ENCODE data around the gene CCDC85C. TPM values are rescaled to one million over a fixed set of nuclear protein-coding genes. Genes with fewer than 3 reads are reported as not detected.

CCDC85C gene
- total and polyA plus RNA-seq, 2 experiments from 2014 or later, result 4.5 to 24.9 TPM

- H3K27me3 ChIP-seq (ENCODE audit: insufficient read depth), result 0 out of 2 replicates have a peak, but pooled peaks cover under 1% of the 10 kb centered on the region
- Mint-ChIP-seq H3K4me1 (peaks cover 6% of the 10 kb centered on the region), H3K27me3 (ENCODE audit: insufficient read depth, low read depth, poor library complexity) (peaks cover 8% of the 10 kb centered on the region), H3K27ac (no peak overlapping the region), H3K36me3 (ENCODE audit: low read depth) (no peaks in the 10 kb centered on the region), H3K4me3 (no peak overlapping the region), H3K9me3 (no peaks in the 10 kb centered on the region)
- no peaks in the 10 kb centered on the region for H3K9me2 ChIP-seq (ENCODE audit: insufficient read depth)
- DNase-seq (ENCODE audit: low spot score) (no peak), ATAC-seq (no peak)
- H4K20me1 ChIP-seq (replicated peaks; ENCODE audit: insufficient read depth), result no peaks in the 10 kb centered on the region
- H3K4me2 ChIP-seq, result no peak overlapping the region
- no peaks in the 10 kb centered on the region for H3K4me1 ChIP-seq (ENCODE audit: insufficient read depth)
- H3F3A ChIP-seq (replicated peaks; ENCODE audit: low read depth), result no peaks in the 10 kb centered on the region
- H3K4me3 ChIP-seq, result no peak overlapping the region
- H2AFZ ChIP-seq, result no peak overlapping the region
- H3K79me2 ChIP-seq (replicated peaks; ENCODE audit: insufficient read depth), result no peaks in the 10 kb centered on the region
- no peak for TF ChIP-seq NANOG (IDR thresholded peaks at IDR 0.05; ENCODE audit: borderline replicate concordance)
- TF ChIP-seq EZH2phosphoT487 (IDR thresholded peaks at IDR 0.05; ENCODE audit: unreplicated experiment), result no peak
- TF ChIP-seq ZNF114 (CRISPR knock-in tag; IDR thresholded peaks at IDR 0.05), result no peak
- no peak for TF ChIP-seq REST (IDR thresholded peaks at IDR 0.05; ENCODE audit: unreplicated experiment)
- TF ChIP-seq POLR2AphosphoS5 (IDR thresholded peaks at IDR 0.05; ENCODE audit: low read depth), result no peak
- no peak overlapping the region for H3K27ac ChIP-seq (ENCODE audit: low read depth)
- no peaks in the 10 kb centered on the region for H3K36me3 ChIP-seq (ENCODE audit: insufficient read depth)
Observed at GRCh38 chr14:99612071-99612737, 8.2 kb upstream of the CCDC85C start.

GRCh38 chr14:99611646-99612045 is 7.6 kb upstream of the CCDC85C start:
- Histone ChIP-seq H3K9me2 (ENCODE audit: insufficient read depth) (no peaks in the 10 kb centered on the region), H3K4me1 (ENCODE audit: insufficient read depth) (no peaks in the 10 kb centered on the region), H4K20me1 (replicated peaks; ENCODE audit: insufficient read depth) (no peaks in the 10 kb centered on the region), H3F3A (replicated peaks; ENCODE audit: low read depth) (no peaks in the 10 kb centered on the region), H3K36me3 (ENCODE audit: insufficient read depth) (no peaks in the 10 kb centered on the region), H3K4me2 (no peak overlapping the region), H3K79me2 (replicated peaks; ENCODE audit: insufficient read depth) (no peaks in the 10 kb centered on the region), H3K27me3 (ENCODE audit: insufficient read depth) (peaks cover 6% of the 10 kb centered on the region), H3K4me3 (no peak overlapping the region), H2AFZ (no peak overlapping the region), H3K27ac (ENCODE audit: low read depth) (no peak overlapping the region)
- TF ChIP-seq POLR2AphosphoS5 (IDR thresholded peaks at IDR 0.05; ENCODE audit: low read depth) (no peak), NANOG (IDR thresholded peaks at IDR 0.05; ENCODE audit: borderline replicate concordance) (no peak), EZH2 (IDR thresholded peaks at IDR 0.05; ENCODE audit: low read depth, unreplicated experiment) (no peak), ETS1 (IDR thresholded peaks at IDR 0.05) (no peak), REST (IDR thresholded peaks at IDR 0.05; ENCODE audit: unreplicated experiment) (no peak), CREB1 (CRISPR knock-in tag; IDR thresholded peaks at IDR 0.05; ENCODE audit: low read depth) (no peak)
- peaks cover 11% of the 10 kb centered on the region for H3K27me3 Mint-ChIP-seq (ENCODE audit: insufficient read depth, low read depth, poor library complexity)
- H3K4me3 Mint-ChIP-seq, result no peak overlapping the region
- no peak for DNase-seq (ENCODE audit: low spot score)
- ATAC-seq, result no peak
- H3K27ac Mint-ChIP-seq, result no peak overlapping the region
- peaks cover 6% of the 10 kb centered on the region for H3K4me1 Mint-ChIP-seq
- H3K9me3 Mint-ChIP-seq, result no peaks in the 10 kb centered on the region
- H3K36me3 Mint-ChIP-seq (ENCODE audit: low read depth), result no peaks in the 10 kb centered on the region
